GM15510 (cell line): Measurements from ENCODE around the gene STX11.

ENCODE experiments used
- POLR2A ChIP-seq: IDR thresholded peaks from 3 replicates; pipeline ENCODE4 v1.6.1; 2011; ENCODE audit warnings: borderline replicate concordance; ENCODE audit not compliant: insufficient read length; ENCODE audit errors: extremely low read depth

STX11 gene

DNA sequence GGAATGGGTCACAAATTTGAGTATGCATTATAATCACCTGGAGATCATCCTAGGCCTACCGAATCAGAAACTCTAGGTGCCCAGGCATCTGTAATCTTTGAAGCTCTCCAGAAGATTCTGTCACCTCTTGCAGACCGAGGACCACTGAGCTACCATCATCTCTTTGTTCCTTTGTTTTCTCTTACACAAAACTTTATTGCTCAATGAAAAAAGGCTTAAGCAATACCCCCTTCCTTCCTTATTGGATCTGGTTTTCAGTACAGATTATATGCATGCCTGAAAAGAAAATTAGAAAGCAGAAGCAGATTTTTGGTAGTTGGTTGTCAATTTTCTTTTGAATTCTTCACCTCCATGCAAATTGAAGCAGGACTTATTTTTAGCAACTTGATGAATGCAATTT, 31.3 kb downstream of the STX11 start:
- no peak for TF ChIP-seq POLR2A

DNA sequence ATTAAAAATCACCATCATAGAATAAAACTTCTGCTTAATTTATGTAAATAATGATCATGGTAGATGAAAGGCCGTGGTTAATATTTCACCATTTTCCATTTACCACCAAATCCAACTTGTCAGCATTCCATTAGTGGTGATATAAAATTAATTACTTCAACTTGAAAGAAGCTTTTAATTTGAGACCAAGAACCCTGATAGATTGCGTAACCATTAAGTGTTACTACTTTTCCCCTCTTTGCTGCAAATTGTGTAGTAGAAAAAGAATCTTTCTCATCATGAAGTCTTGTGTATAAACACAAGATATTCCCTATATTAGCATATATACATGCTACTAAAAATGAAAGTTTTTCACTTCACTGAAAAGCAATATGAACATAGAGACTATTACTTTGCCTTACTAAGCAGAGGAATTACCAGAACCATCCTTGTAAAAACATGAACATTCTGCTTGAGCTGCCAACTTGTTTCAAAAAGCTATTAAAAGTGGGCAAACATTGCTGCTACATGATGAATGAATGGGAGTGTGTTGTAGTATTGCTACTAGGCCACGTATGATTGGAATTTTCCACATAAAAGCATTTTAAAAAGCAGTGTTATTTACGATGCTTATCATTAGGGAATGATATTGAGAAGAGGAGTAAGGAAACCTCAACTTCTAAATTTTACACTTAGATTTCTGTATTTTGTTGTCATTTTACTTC, 35.0 kb downstream of the STX11 start:
- TF ChIP-seq POLR2A: no peak

DNA sequence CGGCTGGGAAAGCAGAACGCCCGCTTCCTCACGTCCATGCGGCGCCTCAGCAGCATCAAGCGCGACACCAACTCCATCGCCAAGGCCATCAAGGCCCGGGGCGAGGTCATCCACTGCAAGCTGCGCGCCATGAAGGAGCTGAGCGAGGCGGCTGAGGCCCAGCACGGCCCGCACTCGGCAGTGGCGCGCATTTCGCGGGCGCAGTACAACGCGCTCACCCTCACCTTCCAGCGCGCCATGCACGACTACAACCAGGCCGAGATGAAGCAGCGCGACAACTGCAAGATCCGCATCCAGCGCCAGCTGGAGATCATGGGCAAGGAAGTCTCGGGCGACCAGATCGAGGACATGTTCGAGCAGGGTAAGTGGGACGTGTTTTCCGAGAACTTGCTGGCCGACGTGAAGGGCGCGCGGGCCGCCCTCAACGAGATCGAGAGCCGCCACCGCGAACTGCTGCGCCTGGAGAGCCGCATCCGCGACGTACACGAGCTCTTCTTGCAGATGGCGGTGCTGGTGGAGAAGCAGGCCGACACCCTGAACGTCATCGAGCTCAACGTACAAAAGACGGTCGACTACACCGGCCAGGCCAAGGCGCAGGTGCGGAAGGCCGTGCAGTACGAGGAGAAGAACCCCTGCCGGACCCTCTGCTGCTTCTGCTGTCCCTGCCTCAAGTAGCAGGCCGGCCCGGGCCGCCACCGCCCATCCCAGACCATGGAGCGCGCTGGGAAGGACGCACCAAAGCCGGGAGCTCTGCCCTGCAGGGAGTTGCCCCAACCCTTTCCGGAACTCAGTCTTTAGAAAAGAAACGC, 36.7 kb downstream of the STX11 start:
- TF ChIP-seq POLR2A: no peak

DNA sequence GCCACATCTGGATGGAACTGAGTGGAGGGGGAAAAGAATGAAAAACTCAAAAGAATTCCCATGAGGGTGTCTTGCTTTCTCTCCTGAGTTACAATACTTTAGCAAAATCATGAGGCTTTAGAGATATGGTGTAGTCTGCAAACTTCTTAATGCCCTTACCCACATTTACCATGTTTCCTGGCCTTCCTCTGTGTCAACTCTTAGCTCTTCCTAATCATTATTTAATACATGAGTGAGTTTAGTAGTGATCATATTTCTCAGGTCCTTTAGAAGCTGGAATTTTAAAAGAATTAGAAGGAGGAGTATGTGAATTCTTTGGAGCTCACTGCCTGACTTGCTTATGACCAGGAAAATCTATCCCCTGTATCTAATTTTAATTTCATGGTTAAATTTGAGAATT, 39.0 kb downstream of the STX11 start:
- no peak for TF ChIP-seq POLR2A

DNA sequence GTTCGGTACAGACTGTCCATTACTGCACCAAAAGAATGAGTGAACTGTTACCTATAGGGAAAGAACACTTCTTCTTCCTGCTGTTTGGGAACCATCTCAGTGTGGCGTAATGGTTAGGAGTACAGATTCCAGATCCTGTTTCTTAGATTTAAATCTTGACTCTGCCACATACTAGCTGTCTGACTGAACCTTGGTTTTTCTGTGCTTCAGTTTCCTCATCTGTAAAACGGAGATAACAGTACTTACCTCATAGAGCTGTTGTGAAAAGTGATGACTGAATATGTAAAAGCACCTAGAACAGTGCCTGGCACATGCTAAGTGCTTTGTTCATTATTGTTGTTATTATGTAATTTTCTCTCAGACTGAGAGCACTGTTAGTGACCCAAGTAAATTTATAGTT, 39.8 kb downstream of the STX11 start:
- no peak for TF ChIP-seq POLR2A

DNA sequence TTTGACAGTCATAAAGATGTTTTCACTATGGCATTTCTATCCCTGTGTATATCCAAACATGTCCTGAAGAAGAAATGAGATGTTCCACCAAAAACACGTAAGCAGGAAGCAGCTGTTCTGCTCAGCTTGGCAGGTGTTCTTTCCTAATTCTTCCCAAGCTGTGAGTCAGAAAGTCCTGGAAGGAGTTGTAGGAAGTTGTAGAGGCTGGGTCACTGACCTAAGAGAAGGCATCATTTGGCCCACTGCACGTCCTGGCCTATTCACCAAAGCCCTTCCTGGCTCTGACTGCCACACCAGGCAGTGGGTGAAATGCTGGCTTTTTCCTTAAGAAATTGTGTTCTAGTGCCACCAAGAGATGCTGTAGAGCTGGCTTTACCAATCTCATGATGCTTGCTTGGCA, 40.3 kb downstream of the STX11 start:
- no peak for TF ChIP-seq POLR2A

DNA sequence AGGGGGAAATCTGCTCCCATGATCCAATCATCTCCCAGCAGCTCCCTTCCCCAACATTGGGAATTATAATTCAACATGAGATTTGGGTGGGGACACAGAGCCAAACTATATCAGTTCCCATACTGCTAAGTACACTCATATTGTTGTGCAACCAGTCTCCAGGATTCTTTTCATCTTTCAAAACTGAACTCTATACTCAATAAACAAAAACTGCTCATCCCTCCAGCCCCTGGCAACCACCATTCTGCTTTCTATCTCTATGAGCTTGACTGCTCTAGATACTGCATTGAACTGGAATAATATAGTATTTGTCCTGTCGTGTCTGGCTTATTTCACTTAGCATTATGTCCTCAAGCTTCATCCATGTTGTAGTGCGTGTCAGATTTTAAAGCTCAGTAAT, 42.9 kb downstream of the STX11 start:
- no peak for TF ChIP-seq POLR2A

DNA sequence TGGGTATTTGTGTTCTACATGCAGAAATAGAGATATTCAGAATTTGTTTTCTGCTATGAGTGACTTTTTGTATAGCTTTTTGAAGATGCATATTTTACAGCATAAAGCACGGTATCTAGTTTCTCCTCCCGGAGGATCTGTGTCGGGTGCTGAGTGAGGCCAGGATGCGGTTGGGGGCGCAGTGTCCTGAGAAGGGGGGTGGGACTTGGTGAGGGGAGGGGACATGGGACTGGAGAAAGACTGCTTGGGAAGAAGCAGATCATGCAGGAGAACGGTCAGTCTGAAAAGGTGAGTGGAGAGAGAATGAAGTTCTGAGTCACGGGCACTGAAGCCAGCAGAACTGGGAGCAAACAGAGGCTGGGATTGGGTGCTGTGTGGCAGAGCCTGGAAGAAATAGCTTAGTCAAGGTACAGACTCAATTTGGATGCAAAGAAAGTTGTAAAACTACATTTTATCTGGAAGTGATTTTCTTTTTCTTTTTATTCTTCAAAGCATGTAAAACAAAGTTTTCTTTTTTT, 44.0 kb downstream of the STX11 start:
- no peak for TF ChIP-seq POLR2A

DNA sequence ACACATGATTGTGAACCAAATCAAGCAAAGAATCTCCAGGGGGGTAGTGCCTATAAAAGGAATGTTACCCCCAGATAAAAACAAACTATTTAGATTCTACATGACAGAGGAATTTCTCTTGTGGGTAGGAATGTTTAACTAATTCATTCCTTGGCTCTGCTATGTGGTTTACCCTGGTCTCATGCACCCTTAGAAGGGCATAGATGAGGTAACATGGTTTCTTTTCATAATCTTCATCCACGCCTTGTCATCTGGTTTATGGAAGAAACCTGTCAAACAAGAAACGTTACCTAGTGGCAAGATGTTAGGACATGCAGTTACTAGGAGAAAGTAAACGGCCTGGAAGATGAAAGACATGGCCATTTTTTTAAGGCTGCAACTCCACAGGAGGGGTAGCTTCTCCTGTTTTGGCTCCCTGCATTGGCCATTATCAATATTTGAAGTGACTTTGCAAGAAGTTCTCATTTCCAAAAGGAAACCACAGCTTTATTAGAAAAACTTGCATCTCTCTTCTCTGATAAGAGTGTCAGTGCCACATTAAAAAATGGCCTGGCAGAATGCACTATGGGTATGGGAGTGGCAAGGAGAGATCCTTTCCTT, 45.5 kb downstream of the STX11 start:
- no peak for TF ChIP-seq POLR2A

DNA sequence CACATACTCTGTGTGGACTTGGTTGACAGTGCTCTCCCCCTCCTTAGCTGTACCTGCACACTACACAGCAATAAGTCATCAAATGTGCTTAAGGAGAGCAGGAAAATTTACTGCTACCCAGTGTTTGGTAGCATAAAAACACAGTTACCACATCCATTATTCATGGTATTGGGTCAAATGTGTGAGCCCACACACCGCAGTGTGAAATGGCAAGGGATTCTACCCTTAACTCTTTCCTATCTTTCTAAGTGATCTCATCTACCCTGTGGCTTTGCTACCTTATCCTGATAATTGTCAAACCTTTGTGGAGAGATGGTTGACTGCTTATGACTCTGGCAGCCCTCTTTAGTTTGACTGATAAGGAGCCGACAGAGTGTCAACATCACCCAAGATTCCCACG, 47.6 kb downstream of the STX11 start:
- no peak for TF ChIP-seq POLR2A

DNA sequence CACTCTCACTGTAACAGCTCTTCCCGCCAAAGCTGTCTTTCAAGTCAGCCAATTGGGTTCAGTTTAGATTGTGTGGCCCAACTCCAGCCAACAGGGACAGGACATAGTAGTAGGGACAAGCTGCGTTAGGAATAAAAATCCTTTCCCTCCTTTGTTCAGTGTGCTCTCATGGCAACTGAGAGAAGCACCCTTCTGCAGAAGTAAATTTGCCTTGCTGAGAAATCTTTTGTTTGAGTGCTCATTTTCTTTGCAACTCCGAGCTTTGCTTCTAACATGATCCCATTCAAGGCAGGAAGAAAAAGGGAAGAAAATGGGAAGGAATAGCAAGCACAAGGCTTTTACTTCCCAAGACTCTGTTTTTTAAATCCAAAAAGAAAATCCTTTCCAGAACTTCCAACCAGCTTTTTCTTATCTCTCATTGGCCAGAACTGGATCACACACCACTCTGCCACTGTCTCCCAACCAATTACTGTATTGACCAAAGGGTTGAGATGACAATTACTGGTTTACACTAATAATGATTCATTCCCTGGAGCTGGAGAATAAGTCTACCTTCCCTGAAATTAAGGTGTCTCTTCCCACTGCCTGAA, 52.7 kb downstream of the STX11 start:
- TF ChIP-seq POLR2A: no peak

DNA sequence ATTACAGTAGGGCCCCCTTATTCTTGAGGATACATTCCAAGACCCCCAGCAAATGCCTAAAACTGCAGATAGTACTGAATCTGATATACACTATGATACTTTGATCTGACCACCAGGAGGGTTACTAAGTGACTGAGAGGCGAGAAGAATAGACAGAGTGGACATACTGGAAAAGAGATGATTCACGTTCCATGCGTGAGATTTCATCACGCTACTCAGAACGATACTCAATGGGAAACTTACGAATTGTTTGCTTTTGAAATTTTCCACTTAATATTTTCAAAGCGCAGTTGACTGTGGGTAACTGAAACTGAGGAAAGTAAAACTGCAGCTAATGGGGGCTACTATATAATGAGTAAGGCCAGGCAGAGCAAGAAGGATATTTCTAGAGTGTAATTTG, 60.8 kb downstream of the STX11 start:
- TF ChIP-seq POLR2A: no peak

DNA sequence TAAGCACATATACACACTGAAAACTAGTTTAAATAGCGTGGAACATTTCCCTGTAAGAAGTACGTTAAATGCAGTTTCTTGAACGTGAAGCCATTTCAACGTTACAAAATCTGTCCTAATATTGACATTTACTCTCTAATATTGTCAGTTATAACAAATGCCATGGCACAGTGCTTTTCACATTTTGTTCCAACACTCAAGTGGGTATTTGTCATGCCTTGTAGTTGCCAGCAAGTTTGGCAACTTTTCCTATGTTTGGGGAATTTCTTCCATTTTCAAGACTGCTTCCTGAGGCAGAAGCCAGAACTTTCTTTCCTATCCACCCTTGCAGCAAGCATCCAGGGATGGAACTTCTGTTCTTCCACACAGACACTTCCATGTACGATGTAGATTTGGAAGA, 63.0 kb downstream of the STX11 start:
- no peak for TF ChIP-seq POLR2A

DNA sequence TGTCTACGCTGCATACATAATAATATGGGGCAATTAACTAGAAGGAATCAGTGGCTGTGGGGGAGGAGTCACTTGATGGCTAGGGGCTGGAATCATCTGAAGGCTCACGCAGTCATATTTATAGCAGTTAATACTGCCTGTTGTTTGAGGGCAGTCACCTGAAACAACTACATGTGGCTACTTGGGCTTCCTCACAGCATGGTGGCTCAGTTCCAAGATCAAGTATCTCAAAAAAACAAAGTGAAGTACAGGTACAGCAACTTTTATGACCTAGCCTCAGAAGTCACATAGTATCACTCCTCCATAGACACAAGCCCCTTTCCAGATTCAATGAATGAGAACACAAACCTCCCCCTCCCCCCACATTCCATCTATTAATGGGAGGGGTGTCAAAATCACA, 63.7 kb downstream of the STX11 start:
- no peak for TF ChIP-seq POLR2A
